Measurements from ENCODE around the gene CHKA.
A peak's percentile ranks its signal among the peaks of the same experiment; 100 is the strongest.

CHKA gene

GRCh38 chr11:68007498-68008380 is 113.4 kb downstream of the CHKA start:
- DNase-seq (ENCODE audit: low spot score in 2 of 2) (no peak), ATAC-seq (no peak)
- Mint-ChIP-seq H3K36me3 (no peaks in the 10 kb centered on the region), H3K27ac (no peak overlapping the region), H3K9me3 (no peaks in the 10 kb centered on the region), H3K4me3 (no peak overlapping the region), H3K4me1 (peaks cover 30% of the 10 kb centered on the region)

GRCh38 chr11:68006606-68007166 is 114.5 kb downstream of the CHKA start:
- H3K27ac Mint-ChIP-seq: no peak overlapping the region
- ATAC-seq (no peak), DNase-seq (ENCODE audit: low spot score in 2 of 2) (no peak)
- H3K9me3 Mint-ChIP-seq: no peaks in the 10 kb centered on the region
- H3K4me3 Mint-ChIP-seq: no peak overlapping the region
- no peaks in the 10 kb centered on the region for H3K36me3 Mint-ChIP-seq
- peaks cover 35% of the 10 kb centered on the region for H3K4me1 Mint-ChIP-seq

- no peaks in the 10 kb centered on the region for H3K9me3 Mint-ChIP-seq
- H3K27ac Mint-ChIP-seq: peak overlapping the region; percentile 88
- no peak for DNase-seq (ENCODE audit: low spot score in 2 of 2)
- no peak for ATAC-seq
- no peaks in the 10 kb centered on the region for H3K36me3 Mint-ChIP-seq
- peak overlapping the region; percentile 76 for H3K4me3 Mint-ChIP-seq
- peaks cover 30% of the 10 kb centered on the region for H3K4me1 Mint-ChIP-seq
Measured at GRCh38 chr11:68004551-68005335, 116.4 kb downstream of the CHKA start.

DNA sequence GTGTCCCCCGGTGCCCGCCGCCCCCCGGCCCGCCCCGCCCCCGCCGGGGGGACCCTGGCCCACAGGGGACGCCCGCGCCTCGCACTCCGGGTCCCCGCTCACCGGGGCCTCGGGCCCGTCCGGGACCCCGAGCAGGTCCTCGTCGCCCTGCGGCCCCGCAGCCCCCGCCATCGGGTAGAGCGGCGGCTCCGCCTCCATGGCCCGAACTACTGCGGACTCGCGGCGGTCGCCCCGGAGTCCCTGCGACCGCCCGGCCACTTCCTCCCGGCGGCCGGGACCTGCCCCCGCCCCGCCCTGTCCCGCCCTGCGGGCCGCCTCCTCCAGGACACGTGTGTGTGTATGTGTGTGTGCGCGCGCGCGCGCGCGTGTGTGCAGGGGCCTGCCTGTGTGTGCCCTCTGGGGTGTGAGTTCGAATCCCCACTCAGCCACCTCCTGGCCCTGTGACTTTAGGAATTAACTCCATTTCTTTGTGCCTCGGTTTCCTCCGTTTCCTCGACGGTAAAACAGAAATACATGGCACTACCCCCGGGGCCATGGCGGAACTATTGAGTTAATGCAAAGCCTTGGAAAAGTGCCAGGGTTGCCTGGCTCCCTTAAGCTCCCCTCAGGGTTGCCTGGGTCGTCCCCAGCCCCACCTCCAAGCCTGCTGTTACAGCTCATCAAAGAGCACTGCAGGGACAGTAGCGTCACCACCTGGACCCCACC is 117.2 kb downstream of the CHKA start, which contains the start of gene UNC93B1:
TSS of gene UNC93B1 (minus strand) at position 252 of the 705 bp plus-strand sequence. CDS start at position 198, 54 bp downstream.
- no peaks in the 10 kb centered on the region for H3K9me3 Mint-ChIP-seq
- ATAC-seq: peak; percentile 95
- peak; percentile 64 to 86 for DNase-seq (ENCODE audit: low spot score in 2 of 2)
- no peaks in the 10 kb centered on the region for H3K36me3 Mint-ChIP-seq
- peaks cover 22% of the 10 kb centered on the region for H3K4me1 Mint-ChIP-seq
- H3K4me3 Mint-ChIP-seq: peak within 1 kb of the TSS; percentile 76
- H3K27ac Mint-ChIP-seq: peak within 1 kb of the TSS; percentile 88

- ATAC-seq (peak; percentile 66), DNase-seq (ENCODE audit: low spot score in 2 of 2) (peak in 1 of 2 donors; percentile 74)
- no peak overlapping the region for H3K27ac Mint-ChIP-seq
- H3K36me3 Mint-ChIP-seq: peaks cover 6% of the 10 kb centered on the region
- peak overlapping the region; percentile 76 for H3K4me3 Mint-ChIP-seq
- H3K4me1 Mint-ChIP-seq: peaks cover 28% of the 10 kb centered on the region
- no peaks in the 10 kb centered on the region for H3K9me3 Mint-ChIP-seq
Measured at GRCh38 chr11:68002938-68003845, 118.0 kb downstream of the CHKA start.

All from stimulated activated effector memory CD8-positive, alpha-beta T cell treated with anti-CD3 and anti-CD28 coated beads, Interleukin-12 subunit alpha, Interleukin-12 subunit beta, amount 100 ng/mL, for 72 hours (primary cell).